ENCODE results near the gene WIPI1.
"Not testable (repeated sequence)": the region's sequence is repeated elsewhere in the genome, so short reads cannot be mapped to it uniquely, and the experiment has no call there.

WIPI1 gene

GRCh38 chr17:68457168-68457538 is at the start of gene WIPI1:
Gene WIPI1, minus strand, starts transcription at chr17:68457496. Its CDS starts 75 bp downstream, at chr17:68457421.
- no peak for DNase-seq (ENCODE audit: low read depth)
- peak within 1 kb of the TSS; percentile 92 for H3K4me3 ChIP-seq (ENCODE audit: low read depth, low read length)

DNA sequence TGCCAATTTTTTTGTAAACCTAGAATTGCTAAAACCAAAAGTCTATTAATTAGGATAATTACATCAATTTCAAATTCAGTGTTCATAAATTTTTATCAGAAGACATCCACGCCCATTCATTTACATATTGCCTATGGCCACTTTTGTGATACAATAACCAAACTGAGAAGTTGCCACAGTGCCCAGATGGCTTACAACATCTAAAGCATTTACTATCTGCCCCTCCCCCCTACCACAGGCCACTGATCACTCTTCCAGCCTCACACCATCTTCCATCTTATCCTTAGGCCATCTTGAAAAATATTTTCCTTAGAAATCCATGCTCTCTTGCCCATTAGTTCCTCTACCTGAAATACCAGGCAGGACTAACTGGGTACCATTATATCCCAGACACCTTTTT is 48.7 kb upstream of the WIPI1 start:
- no peak overlapping the region for H3K4me3 ChIP-seq (ENCODE audit: low read depth, low read length)
- no peak for DNase-seq (ENCODE audit: low read depth)

GRCh38 chr17:68501074-68501473 is 43.8 kb upstream of the WIPI1 start:
- no peak for DNase-seq (ENCODE audit: low read depth)
- H3K4me3 ChIP-seq (ENCODE audit: low read depth, low read length), result no peak overlapping the region

- no peak for DNase-seq (ENCODE audit: low read depth)
- no peak overlapping the region for H3K4me3 ChIP-seq (ENCODE audit: low read depth, low read length)
Observed at GRCh38 chr17:68499587-68499986, 42.3 kb upstream of the WIPI1 start.

DNA sequence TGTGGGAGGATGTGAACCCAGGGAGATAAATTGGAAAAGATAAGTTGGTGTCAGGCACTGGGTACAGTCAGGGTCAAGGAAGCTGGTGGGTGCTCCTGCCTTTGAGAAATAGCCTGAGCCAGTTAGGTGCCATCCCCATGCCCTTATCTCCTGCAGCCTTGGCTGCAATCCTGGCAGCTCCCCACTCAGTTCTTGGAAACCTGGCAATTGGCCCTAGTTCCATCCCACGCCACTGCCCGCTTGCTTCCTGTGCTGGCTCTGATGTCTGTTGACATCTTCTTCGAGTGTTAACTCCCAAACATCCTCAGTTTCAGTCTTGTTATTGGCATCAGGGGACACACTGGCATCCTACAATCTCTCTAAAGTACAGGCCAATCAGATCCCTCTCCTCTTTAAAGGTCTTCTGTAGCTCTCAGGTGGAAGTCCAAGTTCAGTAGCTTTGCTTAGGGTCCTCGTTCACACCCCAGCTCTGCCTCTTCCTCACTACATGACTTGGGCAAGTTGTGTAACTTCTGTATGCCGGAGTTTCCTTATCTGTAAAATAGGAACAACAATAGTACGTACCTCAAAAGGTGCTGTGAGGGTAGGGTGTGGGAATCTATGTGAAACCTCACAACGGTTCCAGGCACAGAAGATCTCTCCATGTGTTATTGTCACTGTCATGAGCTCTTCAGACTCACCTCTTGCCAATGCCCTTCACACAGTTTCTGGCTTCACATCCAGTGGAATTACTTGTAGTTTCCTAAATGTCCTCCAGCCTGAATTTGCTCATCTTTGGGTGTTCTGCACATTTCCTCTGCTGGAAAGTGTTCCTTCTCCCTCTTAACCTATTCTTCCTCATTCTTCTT is 41.4 kb upstream of the WIPI1 start:
- no peak for DNase-seq (ENCODE audit: low read depth)
- no peak overlapping the region for H3K4me3 ChIP-seq (ENCODE audit: low read depth, low read length)

- no peak for DNase-seq (ENCODE audit: low read depth)
- H3K4me3 ChIP-seq (ENCODE audit: low read depth, low read length), result no peak overlapping the region
Observed at GRCh38 chr17:68497885-68498319, 40.6 kb upstream of the WIPI1 start.

GRCh38 chr17:68495081-68495480 is 37.8 kb upstream of the WIPI1 start:
- no peak overlapping the region for H3K4me3 ChIP-seq (ENCODE audit: low read depth, low read length)

GRCh38 chr17:68492394-68493054 is 35.2 kb upstream of the WIPI1 start:
- H3K4me3 ChIP-seq (ENCODE audit: low read depth, low read length); DNase-seq (ENCODE audit: low read depth): not testable (repeated sequence)

More at GRCh38 chr17:68495081-68495480, 37.8 kb upstream of the WIPI1 start:
- no peak for DNase-seq (ENCODE audit: low read depth)

DNA sequence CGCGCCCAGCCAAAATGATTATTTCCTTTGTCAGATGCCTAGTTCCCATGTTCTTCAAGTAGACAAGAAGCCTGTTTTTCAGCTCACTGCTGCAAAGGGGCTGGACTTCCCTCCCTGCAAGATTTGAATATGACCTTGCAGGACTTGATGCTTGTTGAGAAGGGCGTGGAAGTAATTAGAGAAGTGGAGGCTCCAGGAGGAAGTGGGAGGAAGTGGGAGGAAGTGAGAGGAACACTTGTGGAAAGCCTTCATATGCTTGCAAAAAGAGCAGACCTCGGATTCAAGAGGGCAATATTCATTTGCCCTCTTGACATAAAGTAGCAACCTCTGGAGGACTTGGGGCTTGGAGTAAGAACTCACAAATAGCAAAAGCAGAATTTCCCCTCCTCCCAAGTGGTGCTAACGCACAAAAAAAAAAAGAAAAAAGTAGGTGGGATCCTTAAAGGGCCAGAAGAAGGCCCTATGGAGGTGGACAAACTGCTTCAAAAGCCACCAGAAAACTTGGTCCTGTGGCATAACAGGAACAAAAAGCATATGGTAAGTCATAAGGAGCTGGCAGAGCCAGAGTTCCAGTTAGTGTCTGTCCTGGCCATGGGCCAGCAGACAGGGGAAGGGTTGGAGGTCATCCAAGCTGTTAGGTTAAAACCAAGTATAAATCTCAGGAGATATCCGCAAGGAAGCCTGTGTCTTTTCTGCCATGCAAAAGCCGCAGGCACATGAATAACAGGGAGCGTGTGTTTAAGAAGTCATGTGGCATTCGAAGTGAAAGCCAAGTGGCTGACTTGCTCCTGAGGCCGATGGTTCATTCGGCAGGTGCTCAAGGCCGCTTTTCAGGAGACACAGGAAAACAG is 34.3 kb upstream of the WIPI1 start:
- DNase-seq (ENCODE audit: low read depth), result no peak

DNA sequence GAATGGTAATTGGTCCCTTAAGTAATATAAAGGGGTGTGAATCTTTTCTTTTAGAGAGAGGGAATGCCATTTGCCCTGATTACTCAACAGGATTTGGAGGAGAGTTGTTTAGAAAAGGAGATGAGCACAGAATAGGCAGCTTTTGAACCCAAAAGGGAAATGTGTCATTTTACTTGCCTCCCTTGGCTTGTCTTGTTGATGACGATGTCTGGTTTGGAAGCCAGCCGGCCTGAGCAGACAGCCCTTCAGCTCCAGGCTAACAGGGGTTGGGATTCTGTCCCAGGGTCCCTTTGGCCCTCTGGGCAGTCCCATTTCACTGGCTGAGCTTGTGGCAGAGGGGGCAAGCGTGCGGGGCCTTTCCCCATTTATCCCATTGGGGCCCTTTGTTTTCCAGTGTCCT is 32.6 kb upstream of the WIPI1 start:
- no peak for DNase-seq (ENCODE audit: low read depth)
- no peak overlapping the region for H3K4me3 ChIP-seq (ENCODE audit: low read depth, low read length)

More for the DNA sequence above, 34.3 kb upstream of the WIPI1 start:
- H3K4me3 ChIP-seq (ENCODE audit: low read depth, low read length), result no peak overlapping the region

GRCh38 chr17:68484458-68484857 is 27.2 kb upstream of the WIPI1 start:
- H3K4me3 ChIP-seq (ENCODE audit: low read depth, low read length), result no peak overlapping the region
- DNase-seq (ENCODE audit: low read depth), result no peak

- no peak for DNase-seq (ENCODE audit: low read depth)
- no peak overlapping the region for H3K4me3 ChIP-seq (ENCODE audit: low read depth, low read length)
Observed at GRCh38 chr17:68482576-68483041, 25.3 kb upstream of the WIPI1 start.

GRCh38 chr17:68480885-68481284 is 23.6 kb upstream of the WIPI1 start:
- H3K4me3 ChIP-seq (ENCODE audit: low read depth, low read length), result no peak overlapping the region
- DNase-seq (ENCODE audit: low read depth), result no peak

- no peak overlapping the region for H3K4me3 ChIP-seq (ENCODE audit: low read depth, low read length)
- no peak for DNase-seq (ENCODE audit: low read depth)
Observed at GRCh38 chr17:68470961-68471360, 13.7 kb upstream of the WIPI1 start.

DNA sequence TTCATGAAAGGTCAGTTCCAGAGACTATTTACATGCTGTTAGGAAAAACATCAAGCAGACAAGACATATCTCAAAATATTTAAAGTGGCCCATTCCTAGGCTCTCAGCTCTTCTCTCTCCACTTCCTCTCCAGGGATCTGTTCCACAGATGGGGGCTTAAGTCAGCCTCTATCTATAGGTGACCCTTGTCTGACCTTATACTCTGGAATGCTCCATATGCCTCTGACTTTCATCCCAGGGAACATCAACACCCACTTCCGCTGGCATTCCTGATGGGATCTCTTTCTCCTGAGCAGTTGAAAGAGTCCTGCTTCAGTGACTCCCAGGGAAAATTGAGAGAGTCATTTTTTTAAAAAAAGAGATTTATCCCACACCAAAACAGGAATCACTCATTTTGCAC is 11.5 kb upstream of the WIPI1 start:
- no peak for DNase-seq (ENCODE audit: low read depth)
- no peak overlapping the region for H3K4me3 ChIP-seq (ENCODE audit: low read depth, low read length)

DNA sequence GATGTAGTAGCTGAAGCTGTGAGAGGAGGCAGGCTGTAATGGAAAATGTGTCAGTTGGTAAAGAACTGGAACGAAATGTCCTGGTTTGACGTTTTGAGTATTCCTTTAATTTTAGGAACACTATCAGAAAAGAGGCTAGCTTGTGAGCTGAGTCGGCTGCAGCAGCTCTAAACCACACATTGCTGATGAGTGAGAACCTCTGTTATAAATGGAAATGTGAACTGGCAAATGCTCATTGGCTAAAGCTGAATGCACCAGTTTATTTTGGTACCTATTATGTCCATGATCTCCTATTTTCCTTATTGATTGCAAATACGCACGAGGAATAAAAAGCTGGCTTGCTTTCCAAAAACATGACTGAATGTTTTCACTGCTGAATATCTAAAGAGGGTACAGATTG is 11.0 kb upstream of the WIPI1 start:
- no peak for DNase-seq (ENCODE audit: low read depth)
- H3K4me3 ChIP-seq (ENCODE audit: low read depth, low read length), result no peak overlapping the region

- H3K4me3 ChIP-seq (ENCODE audit: low read depth, low read length), result no peak overlapping the region
- no peak for DNase-seq (ENCODE audit: low read depth)
Observed at GRCh38 chr17:68463211-68464019, 6.1 kb upstream of the WIPI1 start.

DNA sequence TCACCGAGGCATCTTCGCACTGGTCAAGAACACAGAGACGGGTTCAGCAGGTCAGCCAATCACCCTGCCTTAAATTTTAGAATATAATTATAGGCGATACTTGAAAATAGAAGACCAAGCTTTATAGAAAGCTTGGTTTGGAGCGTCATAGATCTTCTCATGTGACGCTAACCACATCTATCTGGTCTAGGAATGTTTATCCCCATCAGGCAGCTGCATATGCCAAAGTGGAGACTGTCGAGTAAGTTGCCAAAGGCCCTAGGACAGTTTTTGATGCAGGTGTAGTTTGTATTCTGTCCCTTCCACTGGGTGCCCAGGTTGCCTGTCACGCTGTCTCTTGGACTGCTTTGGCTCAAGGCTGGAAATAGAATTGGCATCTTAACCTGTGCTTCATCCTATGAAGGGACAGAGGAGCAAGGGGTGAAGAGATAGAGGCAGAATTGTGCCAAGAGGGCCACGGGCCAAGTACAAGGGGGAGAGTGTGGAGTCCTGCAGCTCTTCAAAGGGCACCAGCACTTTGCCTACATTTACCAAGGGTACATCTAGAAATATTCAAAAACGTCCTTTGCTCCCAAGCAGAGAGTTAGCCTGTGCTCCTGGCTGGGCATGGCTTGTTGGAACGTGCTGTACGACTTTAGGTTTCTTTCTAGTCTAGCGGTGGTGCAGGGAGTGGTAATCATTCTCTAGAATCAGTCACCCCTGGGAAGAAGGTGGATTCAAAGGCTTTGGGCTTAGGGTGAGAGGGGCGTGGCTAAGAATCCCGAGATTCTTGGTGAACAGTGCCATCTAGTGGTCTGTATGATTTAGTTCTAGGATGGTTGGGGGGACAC is 5.3 kb upstream of the WIPI1 start:
- DNase-seq (ENCODE audit: low read depth), result no peak
- no peak overlapping the region for H3K4me3 ChIP-seq (ENCODE audit: low read depth, low read length)
